PFSK-1 (cell line): ENCODE data around the gene NEK7.

Experiments used
- FOXP2 ChIP-seq: optimal IDR thresholded peaks from 2 replicates; pipeline ENCODE3; 2011; ENCODE audit warnings: borderline replicate concordance, control low read depth, inconsistent platforms; ENCODE audit not compliant: insufficient read depth; ENCODE audit errors: extremely low read length, extremely low read depth
- POLR2AphosphoS5 ChIP-seq: IDR thresholded peaks from 2 replicates; pipeline ENCODE4 v1.6.1; 2012; ENCODE audit warnings: low read depth, mild to moderate bottlenecking, control low read depth, low read length, moderate library complexity
- REST ChIP-seq, 2 experiments: IDR thresholded peaks; 2 replicates each; pipeline versions ENCODE4 v1.6.1 to v1.8.0; 2011 to 2012; ENCODE audit warnings: low read depth in 2 of 2, low read length in 2 of 2, control low read depth in 1 of 2, inconsistent platforms in 1 of 2, mild to moderate bottlenecking in 1 of 2, moderate library complexity in 1 of 2; ENCODE audit not compliant: insufficient read depth in 1 of 2

GRCh38 chr1:198254521-198254920 lies 97.7 kb downstream of the NEK7 start:
- TF ChIP-seq POLR2AphosphoS5 (no peak), REST (IDR thresholded peaks at IDR 0.05; ENCODE audit: insufficient read depth in 1 of 2, low read depth in 2 of 2, low read length in 2 of 2) (no peak), FOXP2 (no peak)
